Nephron progenitor cell (in vitro differentiated cells): ENCODE results near the gene EXPH5.

Experiments used
- DNase-seq: peaks from one replicate; pipeline ENCODE4 v3.0.0; 2021
- H3K27ac Mint-ChIP-seq: 2 replicates; pipeline ENCODE4 v1.8.0; 2021; ENCODE audit warnings: mild to moderate bottlenecking, moderate library complexity, mixed read lengths
- H3K27me3 Mint-ChIP-seq: 2 replicates; pipeline ENCODE4 v1.8.0; 2021; ENCODE audit warnings: mild to moderate bottlenecking, low read depth, mixed read lengths; ENCODE audit not compliant: poor library complexity
- H3K36me3 Mint-ChIP-seq: 2 replicates; pipeline ENCODE4 v1.8.0; 2021; ENCODE audit warnings: low read depth, mixed read lengths
- H3K4me1 Mint-ChIP-seq: 2 replicates; pipeline ENCODE4 v1.8.0; 2021; ENCODE audit warnings: mixed read lengths
- H3K4me3 Mint-ChIP-seq: 2 replicates; pipeline ENCODE4 v1.8.0; 2021; ENCODE audit warnings: mild to moderate bottlenecking, moderate library complexity, mixed read lengths
- H3K9me3 Mint-ChIP-seq: 2 replicates; pipeline ENCODE4 v1.8.0; 2021; ENCODE audit warnings: mild to moderate bottlenecking, moderate library complexity, mixed read lengths
- CTCF ChIP-seq: fragments of 200-600 bp; sonication (generic); IDR thresholded peaks from 2 replicates; pipeline ENCODE4 v1.5.0; 2021; ENCODE audit warnings: antibody characterized with exemption

Gene EXPH5

GRCh38 chr11:108622341-108622740, 28.8 kb upstream of the EXPH5 start:
- peaks cover 3% of the 10 kb centered on the region for H3K27me3 Mint-ChIP-seq
- no peak overlapping the region for H3K4me3 Mint-ChIP-seq
- H3K9me3 Mint-ChIP-seq: peaks cover 12% of the 10 kb centered on the region
- DNase-seq: no peak
- H3K27ac Mint-ChIP-seq: no peak overlapping the region
- H3K4me1 Mint-ChIP-seq: peaks cover 5% of the 10 kb centered on the region
- H3K36me3 Mint-ChIP-seq: no peaks in the 10 kb centered on the region
- TF ChIP-seq CTCF: no peak

- peaks cover 5% of the 10 kb centered on the region for H3K9me3 Mint-ChIP-seq
- H3K27me3 Mint-ChIP-seq: peaks cover 3% of the 10 kb centered on the region
- no peaks in the 10 kb centered on the region for H3K36me3 Mint-ChIP-seq
- no peak overlapping the region for H3K27ac Mint-ChIP-seq
- DNase-seq: no peak
- TF ChIP-seq CTCF: no peak
- H3K4me1 Mint-ChIP-seq: peaks cover 10% of the 10 kb centered on the region
- H3K4me3 Mint-ChIP-seq: no peak overlapping the region
Measured at GRCh38 chr11:108620958-108621772, 27.6 kb upstream of the EXPH5 start.

- no peak for TF ChIP-seq CTCF
- no peak overlapping the region for H3K4me3 Mint-ChIP-seq
- H3K4me1 Mint-ChIP-seq: peaks cover 10% of the 10 kb centered on the region
- no peak overlapping the region for H3K27ac Mint-ChIP-seq
- DNase-seq: no peak
- H3K36me3 Mint-ChIP-seq: no peaks in the 10 kb centered on the region
- no peaks in the 10 kb centered on the region for H3K9me3 Mint-ChIP-seq
- H3K27me3 Mint-ChIP-seq: peaks cover 3% of the 10 kb centered on the region
Measured at GRCh38 chr11:108618529-108618928, 25.0 kb upstream of the EXPH5 start.

DNA sequence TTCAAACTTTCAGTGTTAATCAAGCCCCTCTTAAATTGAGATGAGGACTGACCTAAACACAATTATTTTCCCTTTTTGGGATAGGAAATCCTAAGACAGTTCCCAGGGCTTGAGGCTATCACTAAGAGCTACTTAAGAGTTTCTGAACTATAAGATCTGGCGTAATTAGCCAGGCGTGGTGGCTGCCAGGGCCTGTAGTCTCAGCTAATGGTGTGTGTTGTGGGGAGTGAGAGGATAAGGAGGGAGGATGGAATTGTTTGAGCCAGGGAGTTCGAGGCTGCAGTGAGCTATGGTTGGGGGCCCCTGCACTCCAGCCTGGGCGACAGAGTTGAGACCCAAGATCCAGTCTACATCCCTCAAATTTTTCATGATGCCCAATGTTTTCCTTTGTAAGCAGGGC, 23.5 kb upstream of the EXPH5 start:
- Mint-ChIP-seq H3K9me3 (no peaks in the 10 kb centered on the region), H3K36me3 (no peaks in the 10 kb centered on the region), H3K4me1 (peaks cover 10% of the 10 kb centered on the region), H3K27me3 (peaks cover 3% of the 10 kb centered on the region), H3K4me3 (no peak overlapping the region), H3K27ac (peak overlapping the region; percentile 73)
- no peak for TF ChIP-seq CTCF
- no peak for DNase-seq

DNA sequence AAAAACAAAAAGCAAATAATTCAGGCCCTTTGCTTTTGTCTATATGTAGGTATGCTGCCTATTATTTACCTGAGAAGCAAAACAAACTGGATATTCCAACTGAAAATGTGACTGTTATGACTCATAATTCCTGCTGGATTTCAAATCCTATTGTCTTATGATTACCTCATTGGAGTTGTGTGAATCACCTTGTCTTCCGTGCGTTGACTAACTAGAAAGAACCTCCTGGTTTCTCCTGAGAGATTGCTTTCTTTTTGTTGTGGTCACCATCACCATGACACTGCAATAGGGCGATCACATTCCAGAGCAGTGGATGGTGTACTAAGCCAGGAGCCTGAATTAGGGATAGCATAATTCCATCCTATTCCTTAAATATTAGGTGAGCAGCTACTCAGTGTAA, 23.0 kb upstream of the EXPH5 start:
- Mint-ChIP-seq H3K27me3 (peaks cover 3% of the 10 kb centered on the region), H3K4me1 (peaks cover 10% of the 10 kb centered on the region), H3K9me3 (no peaks in the 10 kb centered on the region), H3K27ac (no peak overlapping the region), H3K36me3 (no peaks in the 10 kb centered on the region), H3K4me3 (no peak overlapping the region)
- no peak for DNase-seq
- no peak for TF ChIP-seq CTCF

DNA sequence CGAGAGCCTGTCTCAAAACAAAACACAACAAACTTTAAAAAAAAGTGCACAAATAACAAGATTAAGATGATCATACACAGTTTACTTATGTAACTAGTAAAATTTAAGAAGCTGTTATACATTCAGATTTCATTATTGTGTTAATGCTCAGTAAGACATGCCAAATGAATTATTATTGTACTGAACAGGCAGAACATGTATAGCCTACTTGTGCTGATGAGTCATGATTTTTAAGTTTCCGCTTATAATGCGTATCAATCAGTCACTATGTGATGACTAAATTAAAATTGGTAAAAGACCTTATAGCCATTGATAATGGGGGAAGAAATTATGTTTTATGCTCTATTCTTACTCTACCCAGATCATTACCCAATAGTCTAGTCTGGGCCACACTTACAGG, 20.5 kb upstream of the EXPH5 start:
- Mint-ChIP-seq H3K27me3 (peaks cover 2% of the 10 kb centered on the region), H3K36me3 (no peaks in the 10 kb centered on the region), H3K4me3 (no peak overlapping the region), H3K27ac (no peak overlapping the region), H3K4me1 (peaks cover 14% of the 10 kb centered on the region), H3K9me3 (no peaks in the 10 kb centered on the region)
- no peak for DNase-seq
- TF ChIP-seq CTCF: no peak
